HEK293 (cell line): ENCODE results near the gene LRIT1.

ENCODE experiments used
- CTCF ChIP-seq: fragments of 450-650 bp; formaldehyde crosslinking; IDR thresholded peaks from 2 replicates; pipeline ENCODE4 v1.5.1; 2016; ENCODE audit warnings: missing biosample characterization, missing genetic modification characterization
- ZFP41 ChIP-seq: fragments of 450-650 bp; formaldehyde crosslinking; IDR thresholded peaks from 2 replicates; pipeline ENCODE4 v1.5.1; 2016; ENCODE audit warnings: missing biosample characterization, missing genetic modification characterization, borderline replicate concordance
- ZNF146 ChIP-seq: fragments of 450-650 bp; formaldehyde crosslinking; IDR thresholded peaks from 2 replicates; pipeline ENCODE4 v1.5.1; 2016; ENCODE audit warnings: missing biosample characterization, missing genetic modification characterization
- ZNF274 ChIP-seq, 2 experiments: fragments of 200-500 bp in 1 of 2; fragments of 450-650 bp in 1 of 2; sonication (Bioruptor generic) in 1 of 2; formaldehyde crosslinking in 1 of 2; IDR thresholded peaks; 2 replicates each; pipeline versions ENCODE4 v1.5.1 to v1.6.1; 2014 to 2016; ENCODE audit warnings: borderline replicate concordance in 1 of 2, inconsistent platforms in 1 of 2, low read length in 1 of 2, missing biosample characterization in 1 of 2, missing genetic modification characterization in 1 of 2
- ZXDB ChIP-seq: fragments of 450-650 bp; formaldehyde crosslinking; IDR thresholded peaks from 2 replicates; pipeline ENCODE4 v1.5.1; 2016; ENCODE audit warnings: missing biosample characterization, missing genetic modification characterization

- TF ChIP-seq ZFP41 (tag by site-specific recombination) (no peak), ZNF274 (IDR thresholded peaks at IDR 0.05; ENCODE audit: low read length) (no peak), ZNF274 (tag by site-specific recombination; IDR thresholded peaks at IDR 0.05; ENCODE audit: borderline replicate concordance) (no peak), CTCF (tag by site-specific recombination) (no peak), ZNF146 (tag by site-specific recombination) (no peak), ZXDB (tag by site-specific recombination) (no peak)
Measured at GRCh38 chr10:84201244-84201606, 40.1 kb downstream of the LRIT1 start.
